Measurements from ENCODE around the gene SCN1A.

DNA sequence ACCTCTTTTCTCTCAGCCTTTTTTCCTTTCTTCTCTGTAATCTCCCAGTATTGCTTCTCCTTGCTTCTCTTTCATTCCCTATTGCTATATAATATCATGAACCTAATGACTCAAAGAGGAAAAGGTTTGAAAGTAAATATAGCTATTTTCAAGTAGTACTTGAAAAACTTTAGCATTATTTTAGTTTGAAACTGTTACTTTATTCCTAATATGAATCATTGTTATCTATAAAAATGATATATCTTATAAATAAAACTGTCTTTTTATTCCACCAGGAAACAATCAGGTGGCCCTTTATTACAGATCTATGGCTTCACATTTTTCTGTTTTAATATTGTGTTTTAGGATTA is 311 bp upstream of the SCN1A start:
- TF ChIP-seq TCF7L2 (IDR thresholded peaks at IDR 0.05; ENCODE audit: low read depth, low read length) = no peak
- TF ChIP-seq, protein P1, sequence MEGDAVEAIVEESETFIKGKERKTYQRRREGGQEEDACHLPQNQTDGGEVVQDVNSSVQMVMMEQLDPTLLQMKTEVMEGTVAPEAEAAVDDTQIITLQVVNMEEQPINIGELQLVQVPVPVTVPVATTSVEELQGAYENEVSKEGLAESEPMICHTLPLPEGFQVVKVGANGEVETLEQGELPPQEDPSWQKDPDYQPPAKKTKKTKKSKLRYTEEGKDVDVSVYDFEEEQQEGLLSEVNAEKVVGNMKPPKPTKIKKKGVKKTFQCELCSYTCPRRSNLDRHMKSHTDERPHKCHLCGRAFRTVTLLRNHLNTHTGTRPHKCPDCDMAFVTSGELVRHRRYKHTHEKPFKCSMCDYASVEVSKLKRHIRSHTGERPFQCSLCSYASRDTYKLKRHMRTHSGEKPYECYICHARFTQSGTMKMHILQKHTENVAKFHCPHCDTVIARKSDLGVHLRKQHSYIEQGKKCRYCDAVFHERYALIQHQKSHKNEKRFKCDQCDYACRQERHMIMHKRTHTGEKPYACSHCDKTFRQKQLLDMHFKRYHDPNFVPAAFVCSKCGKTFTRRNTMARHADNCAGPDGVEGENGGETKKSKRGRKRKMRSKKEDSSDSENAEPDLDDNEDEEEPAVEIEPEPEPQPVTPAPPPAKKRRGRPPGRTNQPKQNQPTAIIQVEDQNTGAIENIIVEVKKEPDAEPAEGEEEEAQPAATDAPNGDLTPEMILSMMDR (IDR thresholded peaks at IDR 0.05) = peak; percentile 37; the same call in 1 of the 2 replicates
- no peak for TF ChIP-seq POLR2AphosphoS5 (IDR thresholded peaks at IDR 0.05; ENCODE audit: low read depth, low read length)
